Mammary epithelial cell (primary cell): ENCODE measurements around the gene WDR4.

ENCODE experiments used
- EZH2 ChIP-seq: IDR thresholded peaks from 2 replicates; pipeline ENCODE4 v1.6.1; 2012; ENCODE audit warnings: low read length, inconsistent platforms, borderline replicate concordance
- TF ChIP-seq, protein P1 (sequence below), 2 donors: IDR thresholded peaks in 1 of 2; conservative IDR thresholded peaks in 1 of 2; 2 replicates each; pipeline ENCODE4 v1.5.1; 2011 to 2012; ENCODE audit warnings: inconsistent platforms in 2 of 2, low read length in 2 of 2, mild to moderate bottlenecking in 2 of 2, control low read depth in 1 of 2, low read depth in 1 of 2; ENCODE audit not compliant: insufficient read depth in 1 of 2; ENCODE audit errors: extremely low read depth in 1 of 2

DNA sequence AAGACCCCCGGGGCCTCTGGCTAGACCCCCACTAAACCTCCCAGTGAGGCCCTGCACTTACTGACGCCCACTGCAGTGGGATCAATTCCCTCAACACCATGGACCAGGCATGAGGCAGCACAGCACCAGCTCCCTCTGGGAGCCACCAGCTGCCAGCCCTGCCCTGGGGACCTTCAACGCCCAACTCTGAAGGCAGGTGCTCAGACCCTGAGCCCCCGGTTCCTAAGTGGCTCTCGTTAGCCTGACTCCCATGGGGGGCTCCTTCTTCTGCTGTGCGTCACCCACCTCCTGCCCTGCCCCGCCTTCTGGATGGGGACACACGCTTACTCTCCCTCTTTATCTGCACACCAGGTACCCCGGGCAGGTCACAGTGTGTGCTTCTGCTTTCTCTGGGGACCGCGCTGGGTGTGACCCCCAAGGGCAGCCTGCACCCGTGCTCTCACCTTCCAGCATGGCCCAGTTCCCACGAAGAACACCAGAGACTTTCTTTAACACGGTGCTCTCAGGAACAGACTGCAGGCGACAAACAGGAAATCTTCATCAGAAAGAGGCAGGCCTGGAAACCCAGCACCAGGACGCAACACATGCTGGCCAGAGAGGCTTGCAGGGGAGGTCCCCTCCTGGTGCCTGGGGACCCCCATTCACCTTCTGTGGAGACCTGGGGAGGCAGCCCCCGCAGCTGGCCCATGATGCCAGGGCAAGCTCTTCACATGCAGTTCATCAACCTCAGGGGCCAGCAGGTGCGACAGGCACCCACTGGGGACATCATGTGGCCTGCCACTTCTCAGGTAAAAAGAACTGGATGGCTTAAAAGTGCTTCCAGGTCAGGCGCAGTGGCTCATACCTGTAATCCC is 27.3 kb downstream of the WDR4 start:
- TF ChIP-seq EZH2: no peak
- TF ChIP-seq, protein P1, sequence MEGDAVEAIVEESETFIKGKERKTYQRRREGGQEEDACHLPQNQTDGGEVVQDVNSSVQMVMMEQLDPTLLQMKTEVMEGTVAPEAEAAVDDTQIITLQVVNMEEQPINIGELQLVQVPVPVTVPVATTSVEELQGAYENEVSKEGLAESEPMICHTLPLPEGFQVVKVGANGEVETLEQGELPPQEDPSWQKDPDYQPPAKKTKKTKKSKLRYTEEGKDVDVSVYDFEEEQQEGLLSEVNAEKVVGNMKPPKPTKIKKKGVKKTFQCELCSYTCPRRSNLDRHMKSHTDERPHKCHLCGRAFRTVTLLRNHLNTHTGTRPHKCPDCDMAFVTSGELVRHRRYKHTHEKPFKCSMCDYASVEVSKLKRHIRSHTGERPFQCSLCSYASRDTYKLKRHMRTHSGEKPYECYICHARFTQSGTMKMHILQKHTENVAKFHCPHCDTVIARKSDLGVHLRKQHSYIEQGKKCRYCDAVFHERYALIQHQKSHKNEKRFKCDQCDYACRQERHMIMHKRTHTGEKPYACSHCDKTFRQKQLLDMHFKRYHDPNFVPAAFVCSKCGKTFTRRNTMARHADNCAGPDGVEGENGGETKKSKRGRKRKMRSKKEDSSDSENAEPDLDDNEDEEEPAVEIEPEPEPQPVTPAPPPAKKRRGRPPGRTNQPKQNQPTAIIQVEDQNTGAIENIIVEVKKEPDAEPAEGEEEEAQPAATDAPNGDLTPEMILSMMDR (conservative IDR thresholded peaks at IDR 0.05 in 1 of 2, IDR thresholded peaks at IDR 0.05 in 1 of 2; ENCODE audit: extremely low read depth in 1 of 2, insufficient read depth in 1 of 2, low read depth in 1 of 2, low read length in 2 of 2): no peak
